AG04450 (cell line): ENCODE data around the gene SYTL3. TPM values are rescaled to one million over a fixed set of nuclear protein-coding genes. Genes with fewer than 3 reads are reported as not detected.

Experiments
- CTCF ChIA-PET: fragments of 300-600, 350-600 bp; formaldehyde crosslinking; extraction: SDS; loops from one replicate; lab custom pipeline; 2022; ENCODE audit warnings: antibody characterized with exemption, inconsistent platforms; lab: Charles Lee
- POLR2A ChIA-PET: fragments of 350-600 bp; formaldehyde crosslinking; extraction: SDS; loops from one replicate; lab custom pipeline; 2021; ENCODE audit warnings: antibody characterized with exemption, inconsistent platforms; lab: Yijun Ruan, JAX
- DNase-seq: peaks from one replicate; pipeline ENCODE4 v3.0.0-alpha.2; 2011; ENCODE audit warnings: low read depth, low spot score
- H3K27ac ChIP-seq: one replicate; pipeline ENCODE4 v1.5.1; 2012; ENCODE audit warnings: low read depth, low read length, control low read depth
- H3K27me3 ChIP-seq: one replicate; pipeline ENCODE4 v1.6.0; 2012; ENCODE audit warnings: low read length; ENCODE audit not compliant: control insufficient read depth, insufficient read depth
- H3K4me3 ChIP-seq: 2 replicates; pipeline ENCODE4 v1.5.1; 2011; ENCODE audit warnings: mild to moderate bottlenecking, low read depth, low read length, control low read depth
- H3K9me3 ChIP-seq: 2 replicates; pipeline ENCODE4 v1.5.1; 2012; ENCODE audit warnings: low read length; ENCODE audit not compliant: control insufficient read depth, insufficient read depth
- polyA plus RNA-seq: library from polyadenylated mRNA; depleted of rRNA; stranded (reverse); fragments of >200 nt; gene quantifications from 2 replicates; pipeline ENCODE4 v1.2.3, GENCODE V29; 2011
- TF ChIP-seq, protein P1 (sequence below): IDR thresholded peaks from 2 replicates; pipeline ENCODE4 v1.5.1; 2011; ENCODE audit warnings: low read depth, low read length, control low read depth, inconsistent platforms

The SYTL3 gene
- polyA plus RNA-seq, 1 experiment: 1.6 TPM

DNA sequence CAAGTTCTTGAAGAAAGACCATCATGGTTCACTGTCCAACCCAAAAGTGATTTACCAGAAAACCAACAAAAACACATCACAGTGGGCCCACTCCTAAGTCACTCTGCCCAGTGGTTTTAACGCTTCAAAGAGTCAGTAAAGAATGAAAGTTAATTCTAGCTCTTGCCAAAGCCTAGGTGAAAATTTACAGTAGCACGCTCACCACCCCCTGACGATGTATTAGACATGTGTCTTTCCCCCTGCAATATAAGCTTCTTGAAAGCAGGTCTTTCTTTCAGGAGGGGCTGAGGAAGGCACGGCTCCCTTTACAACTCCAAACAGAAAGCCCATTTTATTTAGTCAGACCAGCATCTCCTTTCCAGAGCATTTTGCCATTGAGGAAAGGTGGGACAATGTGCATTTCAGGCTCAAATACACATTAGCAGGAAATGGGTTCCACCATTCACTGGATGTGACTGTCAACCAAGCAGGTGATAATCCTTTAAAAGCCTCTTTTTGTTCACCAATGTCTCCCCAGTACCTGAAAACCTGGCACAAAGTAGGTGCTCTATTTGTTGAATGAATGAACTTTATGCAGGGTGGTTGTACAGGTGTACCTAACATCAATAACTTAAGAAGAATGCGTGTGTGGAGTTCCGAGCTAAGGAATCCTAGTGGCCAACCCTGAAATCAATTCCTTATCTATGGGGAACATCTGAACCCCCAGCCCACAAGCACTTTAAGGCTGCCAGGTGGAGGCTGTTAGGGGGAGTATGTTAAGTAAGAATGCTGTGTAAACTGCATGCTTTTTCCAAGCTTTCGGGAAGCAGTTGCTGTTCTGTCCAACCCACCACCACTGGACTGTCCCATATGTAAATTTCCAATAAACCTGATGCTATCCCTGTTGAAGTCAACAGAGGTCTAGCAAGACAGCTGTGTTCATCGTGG lies 157.9 kb downstream of the SYTL3 start:
- no peak overlapping the region for H3K27ac ChIP-seq
- POLR2A ChIA-PET: interaction anchor here (0.6 kb wide), 1 partner anchor 144 kb away, joined by 3 read pairs; no protein-coding TSS in a partner anchor
- H3K27me3 ChIP-seq: no peaks in the 10 kb centered on the region
- CTCF ChIA-PET: interaction anchor here (1.9 kb wide), 1 partner anchor 116 kb away, joined by 4 read pairs; no protein-coding TSS in a partner anchor
- H3K4me3 ChIP-seq: no peak overlapping the region
- no peaks in the 10 kb centered on the region for H3K9me3 ChIP-seq
- TF ChIP-seq, protein P1, sequence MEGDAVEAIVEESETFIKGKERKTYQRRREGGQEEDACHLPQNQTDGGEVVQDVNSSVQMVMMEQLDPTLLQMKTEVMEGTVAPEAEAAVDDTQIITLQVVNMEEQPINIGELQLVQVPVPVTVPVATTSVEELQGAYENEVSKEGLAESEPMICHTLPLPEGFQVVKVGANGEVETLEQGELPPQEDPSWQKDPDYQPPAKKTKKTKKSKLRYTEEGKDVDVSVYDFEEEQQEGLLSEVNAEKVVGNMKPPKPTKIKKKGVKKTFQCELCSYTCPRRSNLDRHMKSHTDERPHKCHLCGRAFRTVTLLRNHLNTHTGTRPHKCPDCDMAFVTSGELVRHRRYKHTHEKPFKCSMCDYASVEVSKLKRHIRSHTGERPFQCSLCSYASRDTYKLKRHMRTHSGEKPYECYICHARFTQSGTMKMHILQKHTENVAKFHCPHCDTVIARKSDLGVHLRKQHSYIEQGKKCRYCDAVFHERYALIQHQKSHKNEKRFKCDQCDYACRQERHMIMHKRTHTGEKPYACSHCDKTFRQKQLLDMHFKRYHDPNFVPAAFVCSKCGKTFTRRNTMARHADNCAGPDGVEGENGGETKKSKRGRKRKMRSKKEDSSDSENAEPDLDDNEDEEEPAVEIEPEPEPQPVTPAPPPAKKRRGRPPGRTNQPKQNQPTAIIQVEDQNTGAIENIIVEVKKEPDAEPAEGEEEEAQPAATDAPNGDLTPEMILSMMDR: no peak
- DNase-seq: no peak

DNA sequence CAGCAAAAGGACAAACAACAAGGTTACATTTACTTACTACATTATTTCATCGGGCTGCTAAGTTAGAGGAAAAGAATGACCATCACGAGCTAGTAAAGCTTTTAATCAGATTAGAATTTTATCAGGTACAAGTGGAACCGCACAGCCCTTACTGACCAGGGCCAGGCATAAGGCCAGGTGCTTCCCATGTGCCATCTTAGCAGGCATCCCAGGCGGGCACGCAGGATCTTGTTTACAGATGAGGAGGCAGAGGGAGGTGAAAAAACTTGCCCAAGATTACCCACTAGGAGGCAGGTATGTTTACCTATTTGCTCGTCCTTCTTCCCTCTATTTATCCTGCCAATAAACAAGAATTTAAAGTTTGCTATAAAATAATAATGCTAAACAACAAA lies 158.6 kb downstream of the SYTL3 start:
- ChIA-PET POLR2A (no interaction called here), CTCF (interaction anchor here (1.9 kb wide), 1 partner anchor 117 kb away, joined by 4 read pairs; no protein-coding TSS in a partner anchor)
- Histone ChIP-seq H3K27me3 (no peaks in the 10 kb centered on the region), H3K27ac (no peak overlapping the region), H3K4me3 (no peak overlapping the region), H3K9me3 (no peaks in the 10 kb centered on the region)
- TF ChIP-seq, protein P1: no peak
- no peak for DNase-seq

DNA sequence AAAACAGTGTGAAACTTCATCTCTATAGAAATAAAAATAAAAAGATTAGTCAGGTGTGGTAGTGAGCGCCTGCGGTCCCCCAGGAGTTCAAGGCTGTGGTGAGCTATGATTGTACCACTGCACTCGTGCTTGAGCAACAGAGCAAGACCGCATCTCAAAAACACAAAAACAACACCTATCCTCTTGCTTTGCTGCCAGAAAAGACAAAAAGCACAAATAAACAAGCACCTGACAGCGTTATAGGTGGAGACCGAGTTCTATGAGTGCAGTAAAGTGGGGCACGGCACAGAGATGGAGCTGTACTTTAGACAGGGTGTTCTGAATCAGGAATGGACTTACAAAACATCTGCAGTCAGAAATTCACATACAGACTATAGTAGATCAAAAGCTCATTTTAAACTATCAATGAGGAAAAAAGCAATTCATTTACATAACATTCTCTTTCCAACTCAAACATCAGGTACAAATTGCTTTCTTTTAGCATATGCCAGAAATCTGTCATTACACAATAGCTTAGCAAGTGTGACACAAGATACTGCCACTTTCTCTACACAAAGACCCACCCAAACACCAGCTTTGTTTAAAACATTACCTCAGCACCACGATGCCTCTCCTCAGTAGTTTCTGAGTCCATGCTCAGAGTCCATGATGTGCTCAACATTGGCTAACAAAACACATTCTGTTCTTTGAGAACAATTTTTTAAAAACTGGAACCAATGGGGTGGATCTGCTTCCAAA lies 159.3 kb downstream of the SYTL3 start:
- Histone ChIP-seq H3K27ac (no peak overlapping the region), H3K9me3 (no peaks in the 10 kb centered on the region), H3K27me3 (no peaks in the 10 kb centered on the region), H3K4me3 (no peak overlapping the region)
- POLR2A ChIA-PET: no interaction called here
- TF ChIP-seq, protein P1: no peak
- CTCF ChIA-PET: interaction anchor here (1.9 kb wide), 1 partner anchor 118 kb away, joined by 4 read pairs; no protein-coding TSS in a partner anchor
- DNase-seq: no peak

DNA sequence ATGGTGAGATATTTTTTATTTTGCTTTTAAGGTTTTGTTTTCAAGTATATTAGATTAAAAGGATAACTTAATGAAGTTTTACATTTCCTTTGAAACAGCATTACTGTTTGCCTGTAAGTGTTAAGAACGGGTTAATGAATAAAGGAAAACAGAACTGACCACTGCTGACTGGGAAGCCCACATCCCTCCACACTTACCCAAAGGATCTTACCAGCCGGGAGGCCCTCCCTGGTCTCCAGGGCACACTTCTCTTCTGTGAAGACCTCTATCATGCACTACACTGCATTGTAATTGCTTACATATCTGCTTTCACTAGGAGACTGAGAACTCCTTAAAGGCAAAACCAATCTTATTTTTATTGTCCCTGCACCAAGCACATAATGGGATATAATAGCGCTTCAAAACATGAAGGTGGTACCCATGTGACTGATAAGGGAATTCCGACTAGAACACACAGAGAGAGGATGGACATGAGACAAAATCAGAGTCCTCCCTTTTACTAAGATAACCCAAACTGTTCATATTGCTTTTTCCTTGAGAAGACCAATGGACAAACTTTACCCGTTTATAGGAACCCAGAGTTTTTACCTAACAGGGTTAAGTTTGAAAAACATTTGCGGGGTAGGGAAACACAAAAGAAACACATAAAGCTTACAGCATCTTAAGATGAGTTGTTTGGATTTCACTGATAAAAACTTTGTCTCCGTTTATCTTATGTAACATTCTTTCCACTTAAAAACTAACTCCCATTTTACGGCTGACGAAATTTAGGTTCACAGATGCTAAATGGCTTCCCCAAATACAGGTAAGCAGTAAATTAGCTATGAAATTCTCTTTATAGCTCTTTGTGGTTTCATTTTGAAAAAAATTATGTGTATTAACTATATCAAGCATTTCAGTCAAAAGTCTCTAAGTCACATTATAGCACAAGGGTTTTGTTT lies 160.6 kb downstream of the SYTL3 start:
- Histone ChIP-seq H3K27me3 (no peaks in the 10 kb centered on the region), H3K9me3 (no peaks in the 10 kb centered on the region), H3K27ac (no peak overlapping the region), H3K4me3 (no peak overlapping the region)
- CTCF ChIA-PET: interaction anchor here (1.3 to 1.4 kb wide), 2 partner anchors 106 to 161 kb away, joined by 3 read pairs; no protein-coding TSS in a partner anchor
- POLR2A ChIA-PET: interaction anchor here (0.6 kb wide), 1 partner anchor 598 kb away, joined by 6 read pairs; no protein-coding TSS in a partner anchor
- TF ChIP-seq, protein P1: no peak
- no peak for DNase-seq
